Colonic mucosa (tissue), 4 donors: ENCODE results near the gene MAP4. TPM values are rescaled to one million over a fixed set of nuclear protein-coding genes. Genes with fewer than 3 reads are reported as not detected.

Experiments used
- DNase-seq: peaks from one replicate; pipeline ENCODE4 v3.0.0-alpha.2; 2020
- H3K27ac ChIP-seq: fragments of 200-600 bp; one replicate; pipeline ENCODE4 v1.8.0; 2021
- H3K27me3 ChIP-seq: fragments of 200-600 bp; one replicate; pipeline ENCODE4 v1.8.0; 2021
- H3K36me3 ChIP-seq: fragments of 200-600 bp; one replicate; pipeline ENCODE4 v1.8.0; 2021
- H3K4me1 ChIP-seq: fragments of 200-600 bp; one replicate; pipeline ENCODE4 v1.8.0; 2021; ENCODE audit warnings: mild to moderate bottlenecking
- H3K4me3 ChIP-seq: fragments of 200-600 bp; one replicate; pipeline ENCODE4 v1.8.0; 2021
- H3K9ac ChIP-seq, 2 donors: one replicate each; pipeline ENCODE4 v1.7.0; 2013; ENCODE audit warnings: control low read depth in 2 of 2, low read depth in 2 of 2, low read length in 2 of 2
- H3K9me3 ChIP-seq: fragments of 200-600 bp; one replicate; pipeline ENCODE4 v1.8.0; 2021
- CTCF ChIP-seq: fragments of 200-600 bp; IDR thresholded peaks from one replicate; pipeline ENCODE4 v1.8.0; 2022; ENCODE audit warnings: antibody characterized with exemption, mild to moderate bottlenecking
- intact Hi-C: fragments of 100-400 bp; cut with DNase I; formaldehyde crosslinking; loops from one replicate; pipeline ENCODE4 v1.14.1; 2022
- total RNA-seq, 2 donors: library from RNA; stranded (reverse); fragmentation: NEBNext Ultra II Directional in 1 of 2; extraction: Animal tissue kit (Norgen Biotek cat#: 25700) in 1 of 2; gene quantifications; one replicate each; pipeline ENCODE4 v1.2.1, GENCODE V29; 2021
- donor health status: healthy.
- donor health status: DM: no; HTN: no; CAD: no.
- donor health status: DM: no; HTN: no; CAD: no.

The MAP4 gene
- total RNA-seq, 2 donors from 2014 or later: 117 to 132 TPM

GRCh38 chr3:47985381-47985780, 30.8 kb downstream of the MAP4 start:
- intact Hi-C loops: no loop called here
- Histone ChIP-seq H3K27me3 (no peaks in the 10 kb centered on the region), H3K27ac (no peak overlapping the region), H3K9ac (no peak overlapping the region), H3K36me3 (no peaks in the 10 kb centered on the region), H3K4me1 (no peaks in the 10 kb centered on the region), H3K9me3 (no peaks in the 10 kb centered on the region), H3K4me3 (no peak overlapping the region)
- no peak for DNase-seq
- no peak for TF ChIP-seq CTCF

GRCh38 chr3:47984075-47984728, 32.0 kb downstream of the MAP4 start:
- DNase-seq: no peak
- Histone ChIP-seq H3K27me3 (no peaks in the 10 kb centered on the region), H3K4me3 (no peak overlapping the region), H3K9ac (no peak overlapping the region), H3K4me1 (no peaks in the 10 kb centered on the region), H3K27ac (no peak overlapping the region), H3K36me3 (no peaks in the 10 kb centered on the region), H3K9me3 (no peaks in the 10 kb centered on the region)
- intact Hi-C loops: no loop called here
- TF ChIP-seq CTCF: no peak

GRCh38 chr3:47980795-47981194, 35.4 kb downstream of the MAP4 start:
- no peak for TF ChIP-seq CTCF
- no peaks in the 10 kb centered on the region for H3K27me3 ChIP-seq
- H3K9ac ChIP-seq: no peak overlapping the region
- intact Hi-C loops: no loop called here
- DNase-seq: no peak
- H3K4me1 ChIP-seq: no peaks in the 10 kb centered on the region
- H3K36me3 ChIP-seq: no peaks in the 10 kb centered on the region
- no peak overlapping the region for H3K27ac ChIP-seq
- H3K9me3 ChIP-seq: no peaks in the 10 kb centered on the region
- H3K4me3 ChIP-seq: no peak overlapping the region

- intact Hi-C loops: no loop called here
- no peaks in the 10 kb centered on the region for H3K27me3 ChIP-seq
- no peak overlapping the region for H3K9ac ChIP-seq
- H3K4me1 ChIP-seq: no peaks in the 10 kb centered on the region
- no peak for DNase-seq
- H3K27ac ChIP-seq: no peak overlapping the region
- no peak overlapping the region for H3K4me3 ChIP-seq
- H3K9me3 ChIP-seq: no peaks in the 10 kb centered on the region
- TF ChIP-seq CTCF: no peak
- no peaks in the 10 kb centered on the region for H3K36me3 ChIP-seq
Measured at GRCh38 chr3:47979070-47979469, 37.1 kb downstream of the MAP4 start.

GRCh38 chr3:47978386-47978785, 37.8 kb downstream of the MAP4 start:
- intact Hi-C loops: no loop called here
- DNase-seq: no peak
- H3K9ac ChIP-seq: no peak overlapping the region
- H3K36me3 ChIP-seq: no peaks in the 10 kb centered on the region
- TF ChIP-seq CTCF: no peak
- no peak overlapping the region for H3K4me3 ChIP-seq
- H3K27ac ChIP-seq: no peak overlapping the region
- no peaks in the 10 kb centered on the region for H3K4me1 ChIP-seq
- no peaks in the 10 kb centered on the region for H3K9me3 ChIP-seq
- no peaks in the 10 kb centered on the region for H3K27me3 ChIP-seq
